ENCODE results near the gene SPRED1. TPM values are rescaled to one million over a fixed set of nuclear protein-coding genes. Genes with fewer than 3 reads are reported as not detected.
"Not testable (repeated sequence)": the region's sequence is repeated elsewhere in the genome, so short reads cannot be mapped to it uniquely, and the experiment has no call there.

SPRED1 gene
- total and polyA plus RNA-seq, 2 donors (not counting 1 experiment from before 2014, with no cell fraction given): 0.09 to 2.1 TPM

GRCh38 chr15:38274135-38274534, 21.5 kb downstream of the SPRED1 start:
- no peaks in the 10 kb centered on the region for H3K9me3 ChIP-seq (ENCODE audit: control extremely low read depth in 1 of 3, control insufficient read depth in 2 of 3, insufficient read depth in 1 of 3, low read length in 2 of 3)
- ChIA-PET CTCF (interaction anchor here (0.7 kb wide), 1 partner anchor 80 kb away, joined by 4 read pairs; no protein-coding TSS in a partner anchor), POLR2A (no interaction called here)
- no peak overlapping the region for H3K4me2 ChIP-seq (replicated peaks; ENCODE audit: low read depth, low read length, poor library complexity, severe bottlenecking)
- H3K9ac ChIP-seq (ENCODE audit: low read length): no peak overlapping the region
- no peak overlapping the region for H3K4me3 Mint-ChIP-seq
- H4K20me1 ChIP-seq (ENCODE audit: control insufficient read depth, insufficient read depth, low read length, poor library complexity, severe bottlenecking): no peaks in the 10 kb centered on the region
- no peaks in the 10 kb centered on the region for H3K4me1 Mint-ChIP-seq
- WGBS (ENCODE audit: insufficient coverage): no CpG with 5 or more reads among the region's 1 CpG
- no peak overlapping the region for H3K4me3 ChIP-seq (ENCODE audit: control extremely low read depth in 1 of 5, extremely low read depth in 1 of 5, insufficient read depth in 1 of 5, low read depth in 2 of 5, low read length in 4 of 5)
- H3K27me3 Mint-ChIP-seq: no peaks in the 10 kb centered on the region
- TF ChIP-seq CTCF (IDR thresholded peaks at IDR 0.05) (no peak), EZH2 (IDR thresholded peaks at IDR 0.05; ENCODE audit: borderline replicate concordance, insufficient read depth, low read depth, low read length, poor library complexity, severe bottlenecking) (no peak)
- H3K27ac Mint-ChIP-seq: no peak overlapping the region
- no peak overlapping the region for H3K27ac ChIP-seq (ENCODE audit: low read length in 2 of 2)
- intact Hi-C loops (cut with micrococcal nuclease): no loop called here
- DNase-seq (no peak), ATAC-seq (ENCODE audit: low read depth) (no peak)
- H3K36me3 ChIP-seq (replicated peaks in 1 of 2; ENCODE audit: control extremely low read depth in 1 of 2, control insufficient read depth in 1 of 2, extremely low read depth in 1 of 2, insufficient read depth in 2 of 2, low read length in 1 of 2): no peaks in the 10 kb centered on the region
- H3K79me2 ChIP-seq (ENCODE audit: control insufficient read depth, insufficient read depth, low read length): no peaks in the 10 kb centered on the region
- H3K9me3 Mint-ChIP-seq (ENCODE audit: insufficient read depth): peaks cover 4% of the 10 kb centered on the region
- H3K27me3 ChIP-seq (replicated peaks in 1 of 4; ENCODE audit: control extremely low read depth in 1 of 4, control insufficient read depth in 3 of 4, insufficient read depth in 4 of 4, low read length in 3 of 4): no peaks in the 10 kb centered on the region
- H3K4me1 ChIP-seq (ENCODE audit: control insufficient read depth in 2 of 2, insufficient read depth in 2 of 2, low read length in 2 of 2): no peaks in the 10 kb centered on the region
- no peak overlapping the region for H2AFZ ChIP-seq (ENCODE audit: insufficient read depth, low read depth, low read length, poor library complexity, severe bottlenecking)

GRCh38 chr15:38275959-38276358, 23.3 kb downstream of the SPRED1 start:
- ATAC-seq (ENCODE audit: low read depth) (no peak), DNase-seq (no peak)
- Histone ChIP-seq H2AFZ (ENCODE audit: insufficient read depth, low read depth, low read length, poor library complexity, severe bottlenecking) (no peak overlapping the region), H3K79me2 (ENCODE audit: control insufficient read depth, insufficient read depth, low read length) (no peaks in the 10 kb centered on the region), H3K9me3 (ENCODE audit: control extremely low read depth in 1 of 3, control insufficient read depth in 2 of 3, insufficient read depth in 1 of 3, low read length in 2 of 3) (no peaks in the 10 kb centered on the region), H3K4me1 (ENCODE audit: control insufficient read depth in 2 of 2, insufficient read depth in 2 of 2, low read length in 2 of 2) (no peaks in the 10 kb centered on the region), H3K36me3 (replicated peaks in 1 of 2; ENCODE audit: control extremely low read depth in 1 of 2, control insufficient read depth in 1 of 2, extremely low read depth in 1 of 2, insufficient read depth in 2 of 2, low read length in 1 of 2) (no peaks in the 10 kb centered on the region), H3K9ac (ENCODE audit: low read length) (no peak overlapping the region), H3K27ac (ENCODE audit: low read length in 2 of 2) (no peak overlapping the region), H3K4me2 (replicated peaks; ENCODE audit: low read depth, low read length, poor library complexity, severe bottlenecking) (no peak overlapping the region), H3K4me3 (ENCODE audit: control extremely low read depth in 1 of 5, extremely low read depth in 1 of 5, insufficient read depth in 1 of 5, low read depth in 2 of 5, low read length in 4 of 5) (no peak overlapping the region), H3K27me3 (replicated peaks in 1 of 4; ENCODE audit: control extremely low read depth in 1 of 4, control insufficient read depth in 3 of 4, insufficient read depth in 4 of 4, low read length in 3 of 4) (no peaks in the 10 kb centered on the region), H4K20me1 (ENCODE audit: control insufficient read depth, insufficient read depth, low read length, poor library complexity, severe bottlenecking) (no peaks in the 10 kb centered on the region)
- Mint-ChIP-seq H3K27ac (no peak overlapping the region), H3K27me3 (no peaks in the 10 kb centered on the region), H3K4me1 (no peaks in the 10 kb centered on the region), H3K9me3 (ENCODE audit: insufficient read depth) (peaks cover 4% of the 10 kb centered on the region), H3K4me3 (no peak overlapping the region)
- WGBS (ENCODE audit: insufficient coverage): no CpG with 5 or more reads among the region's 2 CpGs
- intact Hi-C loops (cut with micrococcal nuclease): no loop called here
- ChIA-PET POLR2A (no interaction called here), CTCF (no interaction called here)
- TF ChIP-seq CTCF (IDR thresholded peaks at IDR 0.05) (no peak), EZH2 (IDR thresholded peaks at IDR 0.05; ENCODE audit: borderline replicate concordance, insufficient read depth, low read depth, low read length, poor library complexity, severe bottlenecking) (no peak)

- H3K4me1 Mint-ChIP-seq; H3K9me3 ChIP-seq (ENCODE audit: control extremely low read depth in 1 of 3, control insufficient read depth in 2 of 3, insufficient read depth in 1 of 3, low read length in 2 of 3); H2AFZ ChIP-seq (ENCODE audit: insufficient read depth, low read depth, low read length, poor library complexity, severe bottlenecking); H3K27ac Mint-ChIP-seq; H3K9me3 Mint-ChIP-seq (ENCODE audit: insufficient read depth); H3K27me3 Mint-ChIP-seq; H3K27ac ChIP-seq (ENCODE audit: low read length in 2 of 2); H3K4me3 Mint-ChIP-seq; DNase-seq; POLR2A ChIA-PET; CTCF ChIA-PET; H3K4me1 ChIP-seq (ENCODE audit: control insufficient read depth in 2 of 2, insufficient read depth in 2 of 2, low read length in 2 of 2); H3K27me3 ChIP-seq (replicated peaks in 1 of 4; ENCODE audit: control extremely low read depth in 1 of 4, control insufficient read depth in 3 of 4, insufficient read depth in 4 of 4, low read length in 3 of 4); H3K4me2 ChIP-seq (replicated peaks; ENCODE audit: low read depth, low read length, poor library complexity, severe bottlenecking); H3K4me3 ChIP-seq (ENCODE audit: control extremely low read depth in 1 of 5, extremely low read depth in 1 of 5, insufficient read depth in 1 of 5, low read depth in 2 of 5, low read length in 4 of 5); H3K79me2 ChIP-seq (ENCODE audit: control insufficient read depth, insufficient read depth, low read length); H4K20me1 ChIP-seq (ENCODE audit: control insufficient read depth, insufficient read depth, low read length, poor library complexity, severe bottlenecking); H3K9ac ChIP-seq (ENCODE audit: low read length); ATAC-seq (ENCODE audit: low read depth); H3K36me3 ChIP-seq (replicated peaks in 1 of 2; ENCODE audit: control extremely low read depth in 1 of 2, control insufficient read depth in 1 of 2, extremely low read depth in 1 of 2, insufficient read depth in 2 of 2, low read length in 1 of 2); intact Hi-C loops (cut with micrococcal nuclease): not testable (repeated sequence)
- WGBS (ENCODE audit: insufficient coverage): no CpG with 5 or more reads among the region's 1 CpG
Measured at GRCh38 chr15:38277281-38277680, 24.6 kb downstream of the SPRED1 start.
